Epidermal melanocyte (primary cell): Measurements from ENCODE around the gene HGD.
"Not testable (repeated sequence)": the region's sequence is repeated elsewhere in the genome, so short reads cannot be mapped to it uniquely, and the experiment has no call there.

ENCODE experiments used
- DNase-seq: peaks from one replicate; pipeline ENCODE4 v3.0.0; 2011; ENCODE audit warnings: low spot score; ENCODE audit not compliant: insufficient read length

HGD gene

GRCh38 chr3:120640231-120640630 lies 41.8 kb downstream of the HGD start:
- DNase-seq: no peak

DNA sequence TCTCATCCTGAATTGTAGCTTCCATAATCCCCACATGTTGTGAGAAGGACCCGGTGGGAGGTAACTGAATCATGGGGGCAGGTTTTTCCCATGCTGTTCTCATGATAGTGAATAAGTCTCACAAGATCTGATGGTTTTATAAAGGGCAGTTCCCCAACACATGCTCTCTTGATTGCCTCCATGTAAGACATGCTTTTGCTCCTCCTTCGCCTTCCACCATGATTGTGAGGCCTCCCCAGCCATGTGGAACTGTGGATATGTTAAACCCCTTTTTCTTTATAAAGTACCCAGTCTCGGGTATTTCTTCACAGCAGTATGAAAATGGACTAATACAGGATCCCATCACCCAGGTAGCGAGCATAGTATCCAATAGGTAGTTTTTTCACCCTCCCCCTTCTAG lies 43.2 kb downstream of the HGD start:
- DNase-seq: not testable (repeated sequence)

GRCh38 chr3:120637851-120638559 lies 44.0 kb downstream of the HGD start:
- DNase-seq: no peak

DNA sequence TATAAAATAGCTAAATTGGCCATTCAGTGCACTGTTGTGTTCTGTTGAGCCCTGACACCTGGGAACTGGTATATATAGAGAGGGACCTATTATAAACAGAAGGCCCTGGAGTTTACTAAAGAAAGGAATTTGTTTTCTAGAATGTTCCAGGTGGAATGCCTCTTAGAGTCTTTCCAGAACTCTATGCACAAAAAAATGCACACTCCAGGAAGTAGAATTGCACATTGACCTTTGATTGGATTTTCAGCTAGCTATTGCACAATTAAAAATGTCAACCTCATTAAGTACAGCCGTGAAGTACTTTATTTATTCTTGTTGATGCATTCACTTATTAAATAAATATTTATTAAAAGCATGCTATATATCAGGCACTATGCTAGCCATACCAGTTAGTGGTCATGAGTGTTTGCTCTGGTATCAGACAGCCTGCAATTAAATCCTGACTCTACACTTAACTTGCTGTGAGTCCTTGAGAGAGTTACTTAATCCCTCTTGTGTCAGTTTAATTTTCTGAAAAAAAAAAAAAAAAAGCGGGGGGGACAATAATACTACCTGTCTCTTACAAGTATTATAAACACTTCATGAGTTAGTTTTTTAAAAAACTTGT lies 45.1 kb downstream of the HGD start:
- no peak for DNase-seq

- no peak for DNase-seq
These were observed 47.5 kb downstream of the HGD start for GRCh38 chr3:120634539-120634938.

DNA sequence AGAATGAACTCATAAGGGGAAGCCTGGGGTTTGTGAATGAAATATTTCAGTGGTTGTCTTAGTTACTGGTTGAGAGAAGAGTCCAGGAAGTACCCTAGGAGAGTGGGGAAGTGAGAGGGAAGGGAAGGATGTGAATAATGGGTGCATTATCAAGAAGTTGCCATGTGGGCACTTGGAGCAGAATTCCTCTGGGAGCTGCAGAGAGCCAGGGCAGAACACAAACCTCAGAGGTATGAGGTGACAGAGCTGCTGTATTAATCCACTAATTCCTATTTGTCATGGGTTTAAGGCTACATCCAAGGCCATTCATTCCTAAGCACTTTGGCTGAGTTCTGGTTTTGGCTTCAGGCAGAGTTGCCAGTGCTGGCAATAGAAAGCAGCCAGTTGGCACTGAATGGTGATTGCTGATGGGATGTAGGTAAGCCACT lies 56.9 kb downstream of the HGD start:
- DNase-seq: no peak

- no peak for DNase-seq
These were observed 58.3 kb downstream of the HGD start for GRCh38 chr3:120623727-120624093.

- no peak for DNase-seq
These were observed 58.9 kb downstream of the HGD start for GRCh38 chr3:120622870-120623726.

DNA sequence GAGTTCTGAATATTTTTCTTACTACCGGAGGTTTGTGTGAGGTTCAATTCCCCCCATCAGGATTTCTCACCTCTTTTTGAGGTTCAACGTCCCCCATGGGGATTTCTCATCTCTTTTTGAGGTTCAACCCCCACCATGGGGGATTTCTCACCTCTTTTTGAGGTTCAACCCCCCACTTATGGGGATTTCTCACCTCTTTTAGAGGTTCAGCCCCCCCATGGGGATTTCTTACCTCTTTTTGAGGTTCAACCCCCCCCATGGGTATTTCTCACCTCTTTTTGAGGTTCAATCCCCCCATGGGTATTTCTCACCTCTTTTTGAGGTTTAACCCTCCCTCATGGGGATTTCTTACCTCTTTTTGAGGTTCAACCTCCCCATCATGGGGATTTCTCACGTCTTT lies 59.6 kb downstream of the HGD start:
- DNase-seq: no peak

GRCh38 chr3:120616745-120617144 lies 65.3 kb downstream of the HGD start:
- DNase-seq: not testable (repeated sequence)

DNA sequence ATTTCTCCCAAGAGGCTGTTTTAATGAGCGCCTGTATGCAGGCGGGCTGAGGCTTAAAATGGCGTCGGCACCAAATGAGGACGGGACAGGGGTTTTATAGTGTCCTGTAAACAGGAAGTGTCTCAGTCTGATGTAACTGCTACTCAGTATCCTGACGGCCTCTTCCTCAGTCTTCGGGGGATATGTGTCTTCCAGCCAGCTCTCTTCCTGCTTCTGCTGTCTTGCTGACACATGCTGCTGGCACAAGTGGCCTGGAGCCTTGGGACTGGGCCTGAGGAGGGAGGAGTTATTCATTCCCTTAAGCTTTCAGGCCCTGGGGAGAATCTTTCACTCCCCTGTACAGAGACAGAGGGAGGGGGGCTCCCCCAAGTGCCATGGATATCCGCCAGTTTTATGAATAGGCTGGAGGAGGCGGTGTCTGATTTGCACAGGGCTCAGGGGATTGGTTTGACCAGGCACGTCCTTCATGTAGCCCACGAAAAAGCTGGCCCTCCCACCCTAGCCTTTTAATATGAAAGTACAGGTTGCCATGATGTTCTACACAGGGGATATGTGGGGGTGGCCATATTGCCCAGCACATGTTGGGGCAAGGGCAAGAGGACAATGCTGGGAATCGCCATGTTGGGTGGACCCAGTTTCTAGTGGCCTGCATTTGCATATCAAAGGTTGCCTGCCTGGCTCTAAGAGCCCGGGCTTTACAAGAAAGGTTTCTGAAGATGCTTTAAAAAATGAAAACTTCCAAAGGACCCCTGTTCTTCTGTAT lies 66.0 kb downstream of the HGD start:
- DNase-seq: no peak

DNA sequence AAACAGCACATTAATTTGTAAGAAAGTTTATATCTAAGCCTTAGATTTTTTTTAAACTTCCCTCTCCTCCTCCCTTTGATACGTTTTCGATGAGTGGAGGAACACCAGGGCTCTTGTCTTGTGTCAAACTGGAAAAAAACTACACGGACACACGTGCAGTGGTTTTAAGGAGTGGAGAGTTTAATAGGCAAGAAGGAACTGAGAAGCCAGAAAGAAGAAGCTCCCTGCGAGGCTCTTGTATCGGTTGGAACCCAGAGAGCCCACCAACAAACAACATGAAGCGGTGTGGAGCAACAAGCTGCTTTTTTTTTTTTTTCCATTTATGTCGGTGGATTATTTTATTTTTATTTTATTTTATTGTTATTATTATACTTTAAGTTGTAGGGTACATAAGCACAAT lies 67.3 kb downstream of the HGD start:
- DNase-seq: no peak

DNA sequence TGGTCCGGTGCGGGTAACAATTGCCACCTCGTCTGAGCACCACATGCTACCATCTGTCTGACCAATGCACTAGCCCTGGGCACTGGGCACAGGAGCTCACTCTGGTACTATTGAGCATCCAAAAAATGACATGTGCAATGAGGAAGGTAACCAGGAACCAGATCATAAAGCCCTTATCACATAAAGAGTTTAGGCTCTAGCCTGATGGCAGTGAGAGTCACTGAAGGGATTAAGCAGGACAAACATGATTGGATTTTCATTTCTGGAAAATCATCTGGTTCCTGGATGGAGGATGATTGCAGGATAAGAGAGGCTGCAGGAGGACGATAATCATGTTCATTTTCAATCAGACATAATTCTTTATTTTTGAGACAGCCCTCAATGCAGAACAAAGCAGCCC lies 73.5 kb downstream of the HGD start:
- DNase-seq: no peak

DNA sequence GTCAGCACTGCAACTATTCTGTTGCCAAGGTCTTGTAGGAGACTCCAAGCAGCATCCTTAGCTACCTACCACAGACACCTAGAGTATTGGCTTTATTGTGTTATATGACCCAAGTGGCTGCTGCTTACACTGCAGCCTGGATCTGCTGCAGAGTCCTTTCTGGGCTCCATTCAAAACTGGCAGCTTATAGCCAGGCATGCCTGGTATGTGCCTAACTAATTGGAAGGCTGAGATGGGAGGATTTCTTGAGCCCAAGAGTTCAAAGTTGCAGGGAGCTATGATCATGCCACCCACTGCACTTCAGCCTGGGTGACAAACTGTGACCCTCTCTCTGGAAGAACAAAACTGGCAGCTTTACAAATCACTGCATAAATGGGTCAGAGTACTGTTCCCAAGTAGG lies 77.3 kb downstream of the HGD start:
- no peak for DNase-seq

DNA sequence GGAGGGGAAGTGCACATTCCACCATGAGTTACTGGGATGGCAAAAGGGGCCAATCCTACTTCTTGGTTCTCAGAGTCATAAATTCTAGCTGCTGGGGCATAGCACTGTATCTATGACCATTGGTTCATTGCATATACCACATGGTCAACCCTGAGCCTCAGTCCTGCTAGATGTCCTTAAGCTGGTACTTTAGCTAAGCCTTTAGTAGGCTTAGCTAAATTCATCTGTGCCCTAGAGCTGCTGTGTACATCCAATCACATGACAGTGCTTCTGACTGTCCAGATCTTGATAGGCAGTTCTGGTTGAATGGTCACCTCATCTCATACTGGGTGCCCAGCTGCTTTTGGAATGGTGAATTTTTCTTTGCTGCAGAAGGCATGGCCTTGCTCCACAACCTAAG lies 77.7 kb downstream of the HGD start:
- no peak for DNase-seq

DNA sequence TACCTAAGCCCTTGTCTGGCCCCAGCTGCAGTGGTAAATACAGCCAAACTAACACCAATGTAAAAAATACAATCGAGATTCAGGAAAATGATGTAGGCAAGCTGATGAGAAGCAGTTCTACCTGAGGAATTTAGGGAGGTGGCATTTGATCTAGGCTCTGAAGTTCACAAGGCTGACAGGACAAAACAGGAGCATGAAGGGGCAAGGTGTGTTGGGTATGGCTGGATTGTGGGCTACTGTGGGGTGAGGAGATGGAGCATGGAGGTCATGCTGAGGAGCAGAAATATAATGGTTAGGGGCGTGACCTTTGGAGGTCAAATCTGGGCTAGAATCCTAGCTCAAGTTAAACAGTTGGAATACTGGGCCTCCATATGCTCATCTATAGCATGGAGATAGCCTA lies 79.4 kb downstream of the HGD start:
- DNase-seq: no peak

- no peak for DNase-seq
These were observed 80.5 kb downstream of the HGD start for GRCh38 chr3:120601554-120601953.

DNA sequence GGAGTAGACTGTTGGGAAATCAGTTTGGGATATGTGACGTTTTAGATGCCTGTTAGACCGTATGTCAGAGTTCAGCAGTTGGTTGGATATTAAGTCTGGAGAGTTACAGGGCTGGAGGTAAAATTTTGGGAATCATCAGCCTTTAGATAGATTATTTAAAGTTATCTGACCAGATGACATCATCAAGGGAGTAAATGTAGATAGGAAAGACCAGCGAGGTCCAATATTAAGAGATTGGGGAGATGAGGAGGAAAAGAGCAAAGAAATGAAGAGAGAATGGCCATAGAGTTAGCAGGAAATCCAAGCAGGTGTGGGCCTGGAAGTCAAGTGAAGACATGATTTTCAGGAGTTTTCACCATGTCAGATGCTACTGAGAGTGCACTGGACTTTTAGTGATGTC lies 82.8 kb downstream of the HGD start:
- DNase-seq: no peak

GRCh38 chr3:120597445-120598049 lies 84.5 kb downstream of the HGD start:
- no peak for DNase-seq

- DNase-seq: no peak
These were observed 85.2 kb downstream of the HGD start for GRCh38 chr3:120596853-120597223.

DNA sequence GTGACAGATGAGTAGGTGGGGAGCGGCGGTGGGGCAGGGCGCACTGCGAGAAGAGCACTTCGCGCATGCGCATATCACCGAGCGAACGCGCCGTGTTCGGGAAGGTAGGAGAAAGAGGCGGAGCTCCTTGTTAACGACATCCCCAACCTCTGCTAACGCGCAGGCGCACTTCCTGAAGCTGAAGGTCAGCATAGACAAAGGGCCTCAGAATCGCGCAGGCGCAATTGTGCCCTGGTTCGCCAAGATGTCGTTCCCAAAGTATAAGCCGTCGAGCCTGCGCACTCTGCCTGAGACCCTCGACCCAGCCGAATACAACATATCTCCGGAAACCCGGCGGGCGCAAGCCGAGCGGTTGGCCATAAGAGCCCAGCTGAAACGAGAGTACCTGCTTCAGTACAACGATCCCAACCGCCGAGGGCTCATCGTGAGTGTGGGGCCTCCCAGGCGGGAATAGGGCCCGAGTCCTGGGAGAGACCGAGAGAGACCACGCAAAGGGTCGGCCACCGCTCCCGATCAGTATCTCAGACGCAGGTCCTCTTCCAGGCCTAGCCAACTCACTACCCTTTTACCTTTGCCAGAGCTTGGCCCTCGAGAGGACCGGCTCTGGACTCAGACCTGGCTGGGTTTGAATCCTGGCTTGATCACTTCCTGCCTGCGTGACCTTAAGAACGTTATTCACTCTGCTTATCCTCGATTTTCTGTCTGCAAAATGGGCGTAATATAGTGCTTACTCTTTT lies 85.8 kb downstream of the HGD start, which contains the start of gene NDUFB4:
Gene NDUFB4, plus strand, starts transcription at position 221 of the 737 bp plus-strand sequence. Its CDS starts 24 bp downstream, at position 245.
- peak; percentile 96 for DNase-seq
